Thyroid gland (tissue), 4 donors: ENCODE results near the gene OPRM1. TPM values are rescaled to one million over a fixed set of nuclear protein-coding genes. Genes with fewer than 3 reads are reported as not detected.

Experiments used
- DNase-seq, 2 donors: peaks; one replicate each; pipeline ENCODE4 v3.0.0-alpha.2; 2019
- H3K27ac ChIP-seq, 3 donors: fragments of 200-600 bp; sonication (generic); 1 replicate in 2 of 3; 2 replicates in 1 of 3; pipeline ENCODE4 v1.5.1; 2016 to 2019; ENCODE audit warnings: mild to moderate bottlenecking in 1 of 3, moderate library complexity in 1 of 3
- H3K27me3 ChIP-seq: fragments of 200-600 bp; sonication (generic); one replicate; pipeline ENCODE4 v1.5.1; 2019
- H3K36me3 ChIP-seq, 2 donors: fragments of 200-600 bp; sonication (generic); one replicate each; pipeline ENCODE4 v1.5.1; 2016 to 2019
- H3K4me1 ChIP-seq, 2 donors: fragments of 200-600 bp; sonication (generic); one replicate each; pipeline ENCODE4 v1.5.1; 2017 to 2019
- H3K4me3 ChIP-seq, 3 donors: fragments of 200-600 bp; sonication (generic); replicated peaks in 1 of 3; 1 replicate in 2 of 3; 2 replicates in 1 of 3; pipeline ENCODE4 v1.5.1; 2016; ENCODE audit warnings: mild to moderate bottlenecking in 1 of 3
- H3K9me3 ChIP-seq: fragments of 200-600 bp; sonication (generic); one replicate; pipeline ENCODE4 v1.5.1; 2017
- CTCF ChIP-seq, 6 experiments: fragments of 200-600 bp in 3 of 6; fragments of 450-650 bp in 3 of 6; sonication (generic) in 3 of 6; IDR thresholded peaks; one replicate each; pipeline ENCODE4 v1.5.1; 2016 to 2019; ENCODE audit warnings: antibody characterized with exemption in 6 of 6, mild to moderate bottlenecking in 2 of 6, inconsistent platforms in 1 of 6, moderate library complexity in 1 of 6
- POLR2A ChIP-seq, 2 donors: fragments of 450-650 bp; IDR thresholded peaks; one replicate each; pipeline ENCODE4 v1.6.1; 2017; ENCODE audit warnings: antibody characterized with exemption in 2 of 2, mild to moderate bottlenecking in 2 of 2, moderate library complexity in 1 of 2
- WGBS, 2 donors: methylation state at CpG; one replicate each; pipeline ENCODE4 v1.1.5; 2017; 5-methylcytosine and 5-hydroxymethylcytosine counted together
- intact Hi-C: fragments of 100-400 bp; cut with DNase I; formaldehyde crosslinking; loops from one replicate; pipeline ENCODE4 v1.15.1; 2023
- total RNA-seq, 4 donors: library from RNA; depleted of rRNA; stranded (reverse); fragments of >200 nt; gene quantifications; one replicate each; pipeline ENCODE4 v1.2.3, GENCODE V29; 2016

OPRM1 gene
- total RNA-seq, 4 donors from 2014 or later = not detected

GRCh38 chr6:154246723-154247118, 207.7 kb downstream of the OPRM1 start:
- Histone ChIP-seq H3K27me3 (no peaks in the 10 kb centered on the region), H3K4me1 (peaks cover 0 to 5% of the 10 kb centered on the region in 2 donors), H3K36me3 (peaks cover 0 to 10% of the 10 kb centered on the region in 2 donors), H3K27ac (peak overlapping the region in 1 of 3 donors; percentile 17), H3K4me3 (no peak overlapping the region), H3K9me3 (no peaks in the 10 kb centered on the region)
- 85 to 89% methylated on average over 7 of the region's 7 CpGs for WGBS, 2 donors
- TF ChIP-seq CTCF (IDR thresholded peaks at IDR 0.05) (no peak), POLR2A (IDR thresholded peaks at IDR 0.05) (no peak)
- intact Hi-C loops = no loop called here
- DNase-seq = no peak

GRCh38 chr6:154247119-154247861, 208.2 kb downstream of the OPRM1 start:
- intact Hi-C loops = no loop called here
- H3K9me3 ChIP-seq = no peaks in the 10 kb centered on the region
- H3K27ac ChIP-seq = peak overlapping the region in 2 of 3 donors; percentile 17 to 37
- H3K4me1 ChIP-seq = peaks cover 0 to 5% of the 10 kb centered on the region in 2 donors
- no peak for DNase-seq
- WGBS, 2 donors = 52 to 54% methylated on average over 12 of the region's 12 CpGs
- no peak overlapping the region for H3K4me3 ChIP-seq
- TF ChIP-seq CTCF (IDR thresholded peaks at IDR 0.05) = no peak
- TF ChIP-seq POLR2A (IDR thresholded peaks at IDR 0.05) = peak in 1 of 2 donors; percentile 12
- H3K36me3 ChIP-seq = peaks cover 0 to 10% of the 10 kb centered on the region in 2 donors
- H3K27me3 ChIP-seq = no peaks in the 10 kb centered on the region

- no peaks in the 10 kb centered on the region for H3K9me3 ChIP-seq
- H3K27ac ChIP-seq = peak overlapping the region in 1 of 3 donors; percentile 13
Measured at GRCh38 chr6:154249499-154250298, 210.7 kb downstream of the OPRM1 start.

GRCh38 chr6:154251116-154251515, 212.1 kb downstream of the OPRM1 start:
- Histone ChIP-seq H3K27me3 (no peaks in the 10 kb centered on the region), H3K4me1 (no peaks in the 10 kb centered on the region), H3K36me3 (peaks cover 0 to 3% of the 10 kb centered on the region in 2 donors), H3K9me3 (no peaks in the 10 kb centered on the region), H3K27ac (no peak overlapping the region), H3K4me3 (no peak overlapping the region)
- TF ChIP-seq POLR2A (IDR thresholded peaks at IDR 0.05) (no peak), CTCF (IDR thresholded peaks at IDR 0.05) (no peak)
- 87 to 88% methylated on average over 4 of the region's 4 CpGs for WGBS, 2 donors
- intact Hi-C loops = no loop called here
- no peak for DNase-seq

More at GRCh38 chr6:154249499-154250298, 210.7 kb downstream of the OPRM1 start:
- TF ChIP-seq POLR2A (IDR thresholded peaks at IDR 0.05) = no peak
- TF ChIP-seq CTCF (IDR thresholded peaks at IDR 0.05) = no peak
- Histone ChIP-seq H3K4me1 (peaks cover 0 to under 1% of the 10 kb centered on the region in 2 donors), H3K4me3 (no peak overlapping the region), H3K36me3 (peaks cover 0 to 3% of the 10 kb centered on the region in 2 donors), H3K27me3 (no peaks in the 10 kb centered on the region)
- WGBS, 2 donors = 79 to 89% methylated on average over 8 of the region's 8 CpGs
- intact Hi-C loops = no loop called here
- DNase-seq = no peak

GRCh38 chr6:154252678-154253077, 213.6 kb downstream of the OPRM1 start:
- DNase-seq = no peak
- WGBS, 2 donors = 70 to 85% methylated on average over 3 of the region's 3 CpGs
- Histone ChIP-seq H3K27me3 (no peaks in the 10 kb centered on the region), H3K9me3 (no peaks in the 10 kb centered on the region), H3K4me3 (no peak overlapping the region), H3K4me1 (no peaks in the 10 kb centered on the region), H3K27ac (no peak overlapping the region), H3K36me3 (no peaks in the 10 kb centered on the region)
- intact Hi-C loops = no loop called here
- TF ChIP-seq CTCF (IDR thresholded peaks at IDR 0.05) (no peak), POLR2A (IDR thresholded peaks at IDR 0.05) (no peak)
